Keratinocyte (primary cell): Measurements from ENCODE around the gene KAZALD1. TPM values are rescaled to one million over a fixed set of nuclear protein-coding genes. Genes with fewer than 3 reads are reported as not detected.

ENCODE experiments used
- DNase-seq: peaks from one replicate; pipeline ENCODE4 v3.0.0-alpha.2; 2011; ENCODE audit warnings: low read depth, missing footprints, low spot score
- FAIRE-seq: peaks from 2 replicates; lab custom pipeline; 2011; peaks lifted over from hg19 to GRCh38; lab: Jason Lieb, UNC
- H2AFZ ChIP-seq: 2 replicates; pipeline ENCODE4 v1.6.0; 2012; ENCODE audit warnings: low read length, control low read depth, inconsistent platforms; ENCODE audit not compliant: control insufficient read depth
- H3K27ac ChIP-seq: 2 replicates; pipeline ENCODE4 v1.5.1; 2011; ENCODE audit warnings: low read length; ENCODE audit not compliant: control insufficient read depth, insufficient read depth
- H3K27me3 ChIP-seq: 3 replicates; pipeline ENCODE4 v1.6.0; 2011; ENCODE audit warnings: low read length; ENCODE audit not compliant: control insufficient read depth, insufficient read depth; ENCODE audit errors: extremely low read depth
- H3K36me3 ChIP-seq, 2 experiments: 2 replicates in 1 of 2; 3 replicates in 1 of 2; pipeline ENCODE4 v1.5.1; 2011; ENCODE audit warnings: low read length in 2 of 2, mild to moderate bottlenecking in 1 of 2; ENCODE audit not compliant: control insufficient read depth in 2 of 2, insufficient read depth in 2 of 2; ENCODE audit errors: extremely low read depth in 1 of 2
- H3K4me1 ChIP-seq: 3 replicates; pipeline ENCODE4 v1.5.1; 2011; ENCODE audit warnings: low read length; ENCODE audit not compliant: control insufficient read depth, insufficient read depth; ENCODE audit errors: extremely low read depth
- H3K4me2 ChIP-seq: 3 replicates; pipeline ENCODE4 v1.6.0; 2011; ENCODE audit warnings: low read depth, low read length; ENCODE audit not compliant: control insufficient read depth, insufficient read depth; ENCODE audit errors: extremely low read depth
- H3K4me3 ChIP-seq, 3 experiments: fragments of 200-600 bp in 1 of 3; sonication (generic) in 1 of 3; 2 replicates in 2 of 3; 3 replicates in 1 of 3; pipeline ENCODE4 v1.5.1; 2011 to 2016; ENCODE audit warnings: low read length in 3 of 3, mild to moderate bottlenecking in 3 of 3, control low read depth in 2 of 3, inconsistent platforms in 1 of 3, low read depth in 1 of 3, mixed read lengths in 1 of 3, mixed run types in 1 of 3, moderate library complexity in 1 of 3; ENCODE audit not compliant: control insufficient read depth in 2 of 3, insufficient read depth in 2 of 3; ENCODE audit errors: extremely low read depth in 1 of 3
- H3K79me2 ChIP-seq: 2 replicates; pipeline ENCODE4 v1.6.0; 2012; ENCODE audit warnings: low read length; ENCODE audit not compliant: control insufficient read depth, insufficient read depth
- H3K9ac ChIP-seq: 3 replicates; pipeline ENCODE4 v1.6.0; 2011; ENCODE audit warnings: low read length; ENCODE audit not compliant: control insufficient read depth, insufficient read depth; ENCODE audit errors: extremely low read depth
- H3K9me1 ChIP-seq: 3 replicates; pipeline ENCODE4 v1.6.0; 2011; ENCODE audit warnings: low read length; ENCODE audit not compliant: control insufficient read depth, insufficient read depth; ENCODE audit errors: extremely low read depth
- H3K9me3 ChIP-seq: 2 replicates; pipeline ENCODE4 v1.5.1; 2012; ENCODE audit warnings: low read depth, low read length; ENCODE audit not compliant: control insufficient read depth
- H4K20me1 ChIP-seq: 3 replicates; pipeline ENCODE4 v1.6.0; 2011; ENCODE audit warnings: low read length; ENCODE audit not compliant: control insufficient read depth, insufficient read depth; ENCODE audit errors: extremely low read depth
- CTCF ChIP-seq, 3 experiments: IDR thresholded peaks in 1 of 3; conservative IDR thresholded peaks in 1 of 3; optimal IDR thresholded peaks in 1 of 3; 2 replicates in 2 of 3; 3 replicates in 1 of 3; pipeline versions ENCODE3 to v1.5.1; 2011; ENCODE audit warnings: low read length in 3 of 3, mild to moderate bottlenecking in 3 of 3, moderate library complexity in 2 of 3, control low read depth in 1 of 3, inconsistent platforms in 1 of 3; ENCODE audit not compliant: insufficient read depth in 2 of 3; ENCODE audit errors: extremely low read depth in 1 of 3
- EZH2 ChIP-seq: IDR thresholded peaks from one replicate; pipeline ENCODE4 v1.6.1; 2012; ENCODE audit warnings: inconsistent platforms, mild to moderate bottlenecking, low read length, moderate library complexity
- dilution Hi-C: fragments of 300-500 bp; cut with MboI; formaldehyde crosslinking; loops from one replicate; pipeline ENCODE4 v1.7.0; 2020; ENCODE audit warnings: low sequenced_read_pairs; ENCODE audit not compliant: extremely low pct_ligation_motif_present
- polyA plus RNA-seq, 5 experiments: library from polyadenylated mRNA; depleted of rRNA in 3 of 5; stranded (reverse) in 3 of 5; stranded (forward) in 1 of 5; unstranded in 1 of 5; fragments of >200 nt; gene quantifications; 1 replicate in 1 of 5; 2 replicates in 3 of 5; 3 replicates in 1 of 5; pipeline versions ENCODE4 v1.2.1 to v1.2.3, GENCODE V29; 2011 to 2012; ENCODE audit warnings: missing spikeins in 2 of 5, low read depth in 1 of 5, low replicate concordance in 1 of 5

The KAZALD1 gene
- polyA plus RNA-seq, 1 donor (not counting 4 experiments of a cell fraction or from before 2014, with no cell fraction given): 0.08 TPM

- dilution Hi-C loops: no loop called here
- H3K36me3 ChIP-seq: no peaks in the 10 kb centered on the region
- no peaks in the 10 kb centered on the region for H3K9me3 ChIP-seq
- H3K9me1 ChIP-seq: no peaks in the 10 kb centered on the region
- no peak overlapping the region for H3K9ac ChIP-seq
- no peak overlapping the region for H3K4me2 ChIP-seq
- H3K4me1 ChIP-seq: peaks cover 3% of the 10 kb centered on the region
- no peak for TF ChIP-seq CTCF (optimal IDR thresholded peaks at IDR 0.05 in 1 of 3, IDR thresholded peaks at IDR 0.05 in 1 of 3, conservative IDR thresholded peaks at IDR 0.05 in 1 of 3; ENCODE audit: extremely low read depth in 1 of 3, insufficient read depth in 2 of 3, low read length in 3 of 3)
- no peak for TF ChIP-seq EZH2
- FAIRE-seq (no peak), DNase-seq (no peak)
- peaks cover 45% of the 10 kb centered on the region for H3K27me3 ChIP-seq
- H3K79me2 ChIP-seq: no peaks in the 10 kb centered on the region
- no peak overlapping the region for H3K4me3 ChIP-seq
- H2AFZ ChIP-seq: no peak overlapping the region
- no peak overlapping the region for H3K27ac ChIP-seq
- H4K20me1 ChIP-seq: no peaks in the 10 kb centered on the region
These were observed 14.8 kb downstream of the KAZALD1 start for GRCh38 chr10:101076630-101077029.

GRCh38 chr10:101079874-101080273 is 18.1 kb downstream of the KAZALD1 start:
- Histone ChIP-seq H3K27me3 (peaks cover 27% of the 10 kb centered on the region), H3K4me1 (peaks cover 3% of the 10 kb centered on the region), H3K79me2 (no peaks in the 10 kb centered on the region), H4K20me1 (no peaks in the 10 kb centered on the region), H3K9me1 (no peaks in the 10 kb centered on the region), H3K4me3 (no peak overlapping the region), H3K27ac (no peak overlapping the region), H2AFZ (no peak overlapping the region), H3K4me2 (no peak overlapping the region), H3K36me3 (no peaks in the 10 kb centered on the region), H3K9ac (no peak overlapping the region), H3K9me3 (no peaks in the 10 kb centered on the region)
- dilution Hi-C loops: no loop called here
- TF ChIP-seq CTCF (optimal IDR thresholded peaks at IDR 0.05 in 1 of 3, IDR thresholded peaks at IDR 0.05 in 1 of 3, conservative IDR thresholded peaks at IDR 0.05 in 1 of 3; ENCODE audit: extremely low read depth in 1 of 3, insufficient read depth in 2 of 3, low read length in 3 of 3) (no peak), EZH2 (no peak)
- no peak for DNase-seq
- no peak for FAIRE-seq
